ENCODE results near the gene GAB2.
"Not testable (repeated sequence)": the region's sequence is repeated elsewhere in the genome, so short reads cannot be mapped to it uniquely, and the experiment has no call there.

The GAB2 gene, protein sequence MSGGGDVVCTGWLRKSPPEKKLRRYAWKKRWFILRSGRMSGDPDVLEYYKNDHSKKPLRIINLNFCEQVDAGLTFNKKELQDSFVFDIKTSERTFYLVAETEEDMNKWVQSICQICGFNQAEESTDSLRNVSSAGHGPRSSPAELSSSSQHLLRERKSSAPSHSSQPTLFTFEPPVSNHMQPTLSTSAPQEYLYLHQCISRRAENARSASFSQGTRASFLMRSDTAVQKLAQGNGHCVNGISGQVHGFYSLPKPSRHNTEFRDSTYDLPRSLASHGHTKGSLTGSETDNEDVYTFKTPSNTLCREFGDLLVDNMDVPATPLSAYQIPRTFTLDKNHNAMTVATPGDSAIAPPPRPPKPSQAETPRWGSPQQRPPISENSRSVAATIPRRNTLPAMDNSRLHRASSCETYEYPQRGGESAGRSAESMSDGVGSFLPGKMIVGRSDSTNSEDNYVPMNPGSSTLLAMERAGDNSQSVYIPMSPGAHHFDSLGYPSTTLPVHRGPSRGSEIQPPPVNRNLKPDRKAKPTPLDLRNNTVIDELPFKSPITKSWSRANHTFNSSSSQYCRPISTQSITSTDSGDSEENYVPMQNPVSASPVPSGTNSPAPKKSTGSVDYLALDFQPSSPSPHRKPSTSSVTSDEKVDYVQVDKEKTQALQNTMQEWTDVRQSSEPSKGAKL

DNA sequence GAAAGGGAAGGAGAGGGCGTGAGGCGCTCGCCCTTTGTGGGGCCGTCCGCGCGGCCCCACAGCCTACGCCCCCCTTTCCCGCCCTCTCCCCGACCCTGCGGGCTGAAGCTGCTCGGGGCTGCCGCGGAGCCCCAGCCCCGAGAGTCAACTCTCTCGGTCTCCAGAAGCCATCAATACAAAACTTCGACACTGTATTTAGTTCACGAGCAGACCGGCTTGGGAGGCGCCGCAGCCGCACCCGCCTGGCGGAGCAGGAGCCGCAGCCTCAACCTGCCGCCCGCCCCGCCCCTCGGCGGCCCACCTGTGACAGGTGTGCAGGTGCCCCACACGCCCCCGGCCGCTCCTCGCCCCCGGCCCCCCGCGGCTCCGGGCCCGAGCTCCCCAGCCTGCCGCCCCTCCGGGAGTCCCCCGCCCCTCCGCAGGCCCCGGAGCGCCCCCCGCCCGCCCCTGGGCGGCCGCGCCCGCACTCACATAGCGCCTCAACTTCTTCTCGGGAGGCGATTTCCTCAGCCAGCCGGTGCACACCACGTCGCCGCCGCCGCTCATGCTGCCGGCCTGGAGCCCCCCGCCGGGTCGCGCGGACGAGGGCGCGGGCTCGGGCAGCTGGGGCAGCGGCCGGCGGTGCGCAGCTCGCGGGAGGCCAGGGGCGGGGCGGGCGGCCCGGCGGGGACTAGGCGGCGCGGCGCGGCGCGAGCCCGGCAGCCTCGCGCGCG lies at the start of gene GAB2:
Gene GAB2 (minus strand): TSS at position 646 of the 713 bp plus-strand sequence. CDS start 100 bp downstream, at position 546.
- no peak for DNase-seq (ENCODE audit: low read depth)

DNA sequence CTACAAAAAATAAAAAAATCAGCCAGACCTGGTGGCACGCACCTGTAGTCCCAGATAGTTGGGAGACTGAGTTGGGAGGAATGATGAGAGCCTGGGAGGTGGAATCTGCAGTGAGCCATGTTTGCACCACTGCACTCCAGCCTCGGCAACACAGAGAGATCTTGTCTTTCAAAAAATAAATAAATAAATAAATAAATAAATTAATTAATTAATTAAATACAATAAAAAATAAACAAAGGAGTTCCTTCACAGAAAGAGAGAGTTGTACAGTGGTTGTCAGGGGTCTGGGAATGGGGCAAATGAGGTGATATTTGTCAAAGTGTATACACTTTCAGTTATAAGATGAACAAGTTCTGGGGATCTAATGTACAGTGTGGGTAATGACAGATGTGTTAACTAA lies 49.8 kb upstream of the GAB2 start:
- DNase-seq (ENCODE audit: low read depth): no peak

DNA sequence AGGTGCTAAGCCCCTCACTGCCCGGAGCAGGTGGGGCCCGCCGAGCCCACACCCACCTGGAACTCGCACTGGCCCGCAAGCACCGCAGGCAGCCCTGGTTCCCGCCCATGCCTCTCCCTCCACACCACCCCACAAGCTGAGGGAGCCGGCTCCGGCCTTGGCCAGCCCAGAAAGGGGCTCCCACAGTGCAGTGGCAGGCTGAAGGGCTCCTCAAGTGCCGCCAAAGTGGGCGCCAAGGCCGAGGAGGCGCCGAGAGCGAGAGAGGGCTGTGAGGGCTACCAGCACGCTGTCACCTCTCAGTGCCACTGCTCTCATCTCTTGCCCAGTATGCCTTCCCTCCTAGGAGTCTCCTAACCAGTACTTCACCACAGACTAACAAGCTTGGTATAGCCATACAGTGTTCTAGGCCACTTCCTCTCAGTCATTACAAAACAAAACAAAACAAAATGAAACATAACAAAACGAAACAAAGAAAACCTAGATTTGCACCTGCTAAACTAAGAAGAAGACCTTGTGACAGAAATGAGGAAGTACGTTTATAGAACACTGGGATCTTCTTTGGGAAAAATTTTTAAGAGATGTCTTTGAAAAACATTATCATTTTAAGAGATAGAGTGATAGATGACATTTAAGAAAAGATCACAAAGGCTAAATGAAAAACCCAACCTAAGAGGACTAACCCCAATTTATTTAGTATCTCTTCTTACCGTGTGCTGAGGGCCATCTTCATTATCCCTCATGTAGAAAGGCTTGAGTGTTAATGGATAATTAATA lies 47.7 kb upstream of the GAB2 start:
- no peak for DNase-seq (ENCODE audit: low read depth)

DNA sequence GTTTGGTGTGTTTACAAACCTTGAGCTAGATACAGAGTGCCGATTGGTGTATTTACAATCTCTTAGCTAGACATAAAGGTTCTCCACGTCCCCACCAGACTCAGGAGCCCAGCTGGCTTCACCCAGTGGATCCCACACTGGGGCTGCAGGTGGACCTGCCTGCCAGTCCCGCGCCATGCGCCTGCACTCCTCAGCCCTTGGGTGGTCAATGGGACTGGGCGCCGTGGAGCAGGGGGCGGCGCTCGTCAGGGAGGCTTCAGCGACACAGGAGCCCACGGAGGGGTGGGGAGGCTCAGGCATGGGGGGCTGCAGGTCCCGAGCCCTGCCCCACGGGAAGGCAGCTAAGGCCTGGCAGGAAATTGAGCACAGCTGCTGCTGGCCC lies 47.2 kb upstream of the GAB2 start:
- not testable (repeated sequence) for DNase-seq (ENCODE audit: low read depth)

DNA sequence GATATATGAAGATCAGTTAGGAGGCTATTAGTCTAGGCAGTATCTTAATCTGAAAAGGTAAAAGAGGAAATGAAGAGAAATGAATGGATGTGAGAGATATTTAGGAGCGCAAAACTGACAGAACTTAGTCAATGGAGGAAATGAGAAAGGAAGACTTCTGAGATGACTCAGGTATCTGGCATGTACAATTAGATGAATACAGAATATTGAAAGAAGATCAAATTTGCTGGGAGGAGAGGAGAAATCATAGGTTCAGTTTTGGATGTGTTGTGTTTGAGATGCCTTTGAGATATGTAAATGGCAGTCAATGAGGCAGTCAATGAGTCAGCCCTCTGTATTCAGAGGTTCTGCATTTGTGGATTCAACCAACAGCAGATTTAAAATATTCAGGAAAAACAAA lies 42.9 kb upstream of the GAB2 start:
- DNase-seq (ENCODE audit: low read depth): no peak

DNA sequence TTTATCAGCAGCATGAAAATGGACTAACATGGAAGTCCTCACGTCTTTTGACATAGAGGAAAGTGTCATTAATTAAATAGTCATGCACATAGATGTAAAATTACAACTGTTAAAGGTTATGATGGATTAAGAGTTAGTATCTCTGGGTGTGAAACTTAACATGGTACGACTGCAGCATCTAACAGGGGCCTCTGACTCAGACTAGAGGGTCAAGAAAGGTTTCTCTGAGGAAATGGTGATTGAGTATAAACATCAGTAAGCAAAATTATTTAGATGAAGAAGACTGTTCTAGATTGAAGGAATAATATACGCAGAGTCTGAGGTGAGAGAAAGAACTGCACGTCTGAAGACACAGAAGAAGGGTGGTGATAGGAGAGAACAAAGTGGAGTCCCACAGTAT lies 42.1 kb upstream of the GAB2 start:
- no peak for DNase-seq (ENCODE audit: low read depth)

DNA sequence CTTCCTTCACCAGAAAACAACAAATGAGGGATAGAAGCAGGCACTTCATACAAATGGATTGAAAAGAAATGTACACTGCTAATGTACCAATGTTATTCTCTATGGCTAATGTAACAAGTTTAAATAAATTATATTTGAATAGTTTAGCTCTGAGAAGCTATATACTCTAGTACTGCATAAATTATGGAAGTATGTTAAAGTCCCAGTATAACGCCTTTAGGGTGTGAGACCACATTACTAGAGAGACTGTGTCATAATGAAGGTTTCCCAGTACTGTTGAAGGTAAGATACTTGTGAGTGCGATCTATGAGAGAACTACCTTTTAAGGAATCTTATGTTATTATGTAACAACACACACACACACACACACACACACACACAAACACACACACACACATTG lies 39.8 kb upstream of the GAB2 start:
- DNase-seq (ENCODE audit: low read depth): no peak

DNA sequence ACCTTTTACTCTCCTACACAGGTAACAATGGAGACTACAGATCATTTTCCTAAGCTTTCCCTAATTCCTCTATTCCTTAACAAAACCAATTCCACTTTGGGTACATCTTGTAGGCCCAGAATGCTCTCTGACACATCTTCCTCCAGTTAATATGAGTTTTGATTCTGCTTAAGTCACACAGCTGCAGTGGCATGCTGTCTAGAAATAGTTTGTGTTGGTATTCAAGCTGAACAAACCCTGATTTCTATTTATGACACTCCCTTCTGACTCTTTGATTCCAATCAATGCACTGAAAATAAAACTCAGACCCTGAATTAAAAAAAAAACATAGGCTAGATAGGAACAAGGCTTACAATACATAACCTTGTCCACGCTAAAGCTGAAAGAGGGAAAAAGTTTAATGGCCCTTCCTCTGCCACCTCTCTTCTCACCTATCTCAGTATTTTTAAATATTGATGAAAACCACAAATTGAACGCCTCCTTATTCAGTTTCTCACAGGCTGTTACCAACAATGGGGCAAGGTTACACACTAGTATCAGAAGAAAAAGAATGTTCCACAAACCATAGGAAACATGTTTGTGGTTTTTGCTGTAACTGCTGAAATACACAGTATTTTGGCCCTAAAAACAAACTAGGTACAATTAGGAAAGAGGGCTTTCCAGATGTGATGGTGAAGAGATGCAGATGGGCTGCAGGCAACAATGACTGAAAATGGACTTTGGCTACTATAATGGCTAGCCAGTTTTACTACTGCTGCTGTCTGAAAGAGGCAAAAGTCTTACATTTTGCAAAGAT lies 35.7 kb upstream of the GAB2 start:
- DNase-seq (ENCODE audit: low read depth): no peak

DNA sequence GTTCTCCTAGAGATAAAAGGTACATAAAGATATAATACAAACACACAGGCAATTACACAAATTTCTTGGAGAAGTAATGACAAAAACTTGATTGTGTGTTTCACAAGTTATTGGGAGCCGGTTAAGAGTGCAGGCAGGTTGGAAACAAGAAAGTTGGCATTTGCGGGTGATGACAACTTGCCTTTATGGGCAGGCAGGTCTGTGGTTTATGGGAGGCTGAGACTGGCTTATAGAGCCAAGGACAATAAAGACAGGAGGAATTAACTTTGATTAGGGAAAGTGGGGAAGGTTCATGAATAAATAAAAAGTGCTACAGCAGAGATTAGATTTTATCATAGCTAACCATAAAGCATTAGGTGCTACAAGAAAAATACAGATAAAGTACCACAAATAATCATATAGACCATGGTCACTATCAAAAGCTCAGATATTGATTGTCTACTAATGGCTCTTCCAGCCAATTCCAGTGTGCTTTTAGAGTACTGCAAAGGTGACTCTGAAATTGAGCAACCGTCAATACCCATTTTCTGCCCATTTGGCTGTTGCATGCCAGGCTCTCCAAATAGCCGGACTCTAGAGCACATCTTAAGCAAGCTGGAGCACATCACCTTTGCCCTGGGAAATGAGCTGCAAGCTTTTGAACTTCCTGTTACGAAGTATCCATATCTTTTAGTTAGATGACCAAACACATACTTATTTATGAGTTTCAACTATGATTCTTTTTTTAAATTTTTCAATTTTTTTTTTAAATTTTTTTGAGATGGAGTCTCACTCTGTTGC lies 33.9 kb upstream of the GAB2 start:
- DNase-seq (ENCODE audit: low read depth): no peak

DNA sequence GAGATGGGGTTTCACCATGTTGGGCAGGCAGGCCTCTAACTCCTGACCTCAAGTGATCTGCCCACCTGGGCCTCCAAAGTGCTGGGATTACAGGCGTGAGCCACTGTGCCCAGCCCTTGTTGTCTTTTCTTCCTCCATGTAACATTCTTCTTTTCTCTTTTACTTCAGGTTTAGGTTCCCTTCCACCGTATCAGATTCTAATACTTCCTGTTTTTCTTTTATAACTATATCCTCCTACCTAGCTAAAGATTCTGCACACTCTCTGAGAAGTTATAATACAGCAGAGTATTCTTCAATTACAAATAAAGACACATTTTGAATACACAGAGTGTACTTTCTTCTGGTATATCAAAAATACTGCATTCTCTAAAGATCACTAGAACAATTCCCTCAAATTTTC lies 33.2 kb upstream of the GAB2 start:
- DNase-seq (ENCODE audit: low read depth): no peak

DNA sequence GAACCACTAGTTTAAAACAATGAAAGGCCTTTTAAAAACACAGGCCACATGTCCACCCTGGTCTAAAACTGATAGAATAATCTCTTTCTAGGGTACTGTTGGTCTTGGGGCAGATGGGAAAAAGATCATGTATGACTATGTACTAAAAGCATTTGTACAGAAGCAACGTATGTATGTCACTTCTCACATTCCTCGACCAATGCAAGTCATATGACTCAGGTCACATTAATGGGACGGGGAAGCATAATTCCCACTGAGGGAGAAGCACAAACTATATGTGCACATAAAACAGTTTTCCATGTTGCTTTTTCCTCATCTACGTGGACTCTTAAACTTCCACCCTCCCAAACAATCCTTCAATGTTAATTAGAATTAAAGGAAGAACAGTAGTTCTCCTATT lies 32.2 kb upstream of the GAB2 start:
- DNase-seq (ENCODE audit: low read depth): no peak

DNA sequence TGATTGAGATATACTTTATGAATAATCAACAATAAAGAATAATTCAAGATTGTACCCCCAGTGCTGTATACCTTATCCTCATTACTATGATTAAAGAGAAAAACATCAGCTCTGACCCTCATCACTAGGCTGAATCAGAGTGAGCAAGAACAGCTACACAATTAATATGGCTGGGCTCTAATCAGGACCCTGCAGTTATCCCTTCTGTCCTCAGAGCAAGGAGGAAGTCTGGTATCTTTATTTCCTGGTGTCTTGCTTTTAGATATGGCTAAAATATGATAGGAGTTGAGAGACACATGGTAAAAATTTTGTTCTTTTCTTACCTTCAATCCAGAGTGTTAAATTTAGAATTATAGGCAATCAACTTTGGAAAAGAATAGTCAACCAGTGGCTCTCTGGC lies 28.6 kb upstream of the GAB2 start:
- DNase-seq (ENCODE audit: low read depth): no peak

DNA sequence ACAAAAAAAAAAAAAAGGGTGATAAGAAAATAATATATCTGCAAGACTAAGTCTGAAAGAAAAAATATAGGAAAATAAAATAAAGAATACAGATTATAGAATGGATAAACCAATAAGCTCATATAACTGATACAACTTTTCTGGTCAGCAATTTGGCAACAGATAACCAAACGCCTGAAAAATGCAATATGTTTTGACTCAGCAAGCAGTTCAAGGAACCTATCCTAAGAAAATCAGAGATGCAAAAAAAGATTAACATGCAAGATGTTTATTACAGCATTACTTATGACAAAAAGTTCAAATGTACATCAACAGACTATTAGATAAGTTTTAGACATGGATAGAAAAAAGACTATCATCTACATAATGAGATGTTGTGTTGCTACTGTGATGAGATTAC lies 27.1 kb upstream of the GAB2 start:
- no peak for DNase-seq (ENCODE audit: low read depth)

DNA sequence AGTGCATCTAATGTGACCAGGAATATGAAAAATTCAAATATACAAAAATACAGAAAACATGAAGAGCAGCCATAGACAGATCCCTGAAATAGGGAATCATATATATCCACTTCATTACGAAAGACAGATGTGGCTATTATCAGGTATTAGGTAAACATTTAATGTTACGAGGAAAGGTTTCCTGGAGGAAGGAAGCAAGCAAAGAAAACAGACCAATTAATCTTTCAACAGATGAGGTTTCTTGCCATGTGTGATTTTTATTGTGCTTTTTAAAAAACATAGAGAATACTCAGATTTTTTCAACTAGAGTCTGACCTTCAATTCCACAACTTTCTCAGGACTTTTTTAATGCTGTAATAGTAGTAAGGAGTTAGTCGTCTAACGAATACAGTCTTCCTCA lies 24.3 kb upstream of the GAB2 start:
- DNase-seq (ENCODE audit: low read depth): no peak

DNA sequence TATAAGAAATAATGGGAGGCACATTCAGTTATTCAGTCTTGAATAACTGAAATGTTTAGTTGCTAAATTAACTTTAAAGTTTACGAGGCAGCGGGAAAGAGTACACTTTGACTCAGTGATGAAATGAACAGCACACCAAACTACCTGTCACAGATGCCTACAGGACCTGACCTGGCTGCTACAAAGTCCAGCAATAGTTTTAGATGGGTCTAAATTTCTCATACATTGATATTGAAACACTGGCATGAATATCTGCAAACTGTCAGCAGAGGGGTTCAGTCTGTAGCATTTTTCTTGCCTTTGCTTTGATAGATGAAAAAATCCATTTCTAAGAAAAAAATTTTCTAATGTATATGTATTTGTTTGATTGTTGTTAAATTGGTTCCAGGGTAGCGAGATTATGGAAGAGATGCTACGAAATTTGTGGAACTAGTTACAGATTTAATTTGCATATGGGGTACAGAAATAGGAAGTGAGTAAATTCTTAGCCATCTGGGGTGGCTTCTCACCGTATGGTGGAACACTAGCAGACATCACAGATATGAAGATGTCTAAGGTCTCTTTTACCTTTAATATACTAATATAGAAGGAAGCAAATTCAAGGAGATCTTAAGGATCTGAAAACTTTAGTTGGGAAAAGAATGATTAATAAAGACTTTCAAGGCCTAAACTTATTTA lies 20.8 kb upstream of the GAB2 start:
- DNase-seq (ENCODE audit: low read depth): no peak

DNA sequence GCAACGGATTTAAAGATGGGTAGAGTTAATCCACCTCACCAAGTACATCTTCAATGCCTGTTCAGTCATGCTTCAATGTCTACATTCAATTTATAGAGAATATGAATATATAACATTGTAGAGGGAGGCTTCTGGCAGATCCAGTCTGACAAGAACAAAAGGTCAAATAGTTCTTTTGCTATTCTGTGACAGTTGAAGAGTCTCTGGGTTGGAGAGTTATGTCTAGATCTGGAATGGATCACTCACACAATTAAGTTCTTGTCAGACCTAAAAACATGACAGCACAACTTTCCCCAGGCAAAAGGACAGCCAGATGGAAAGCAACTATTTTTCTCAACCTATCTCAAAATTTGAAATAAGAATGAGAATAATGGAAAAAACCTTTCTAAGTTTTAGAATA lies 15.3 kb upstream of the GAB2 start:
- DNase-seq (ENCODE audit: low read depth): no peak

DNA sequence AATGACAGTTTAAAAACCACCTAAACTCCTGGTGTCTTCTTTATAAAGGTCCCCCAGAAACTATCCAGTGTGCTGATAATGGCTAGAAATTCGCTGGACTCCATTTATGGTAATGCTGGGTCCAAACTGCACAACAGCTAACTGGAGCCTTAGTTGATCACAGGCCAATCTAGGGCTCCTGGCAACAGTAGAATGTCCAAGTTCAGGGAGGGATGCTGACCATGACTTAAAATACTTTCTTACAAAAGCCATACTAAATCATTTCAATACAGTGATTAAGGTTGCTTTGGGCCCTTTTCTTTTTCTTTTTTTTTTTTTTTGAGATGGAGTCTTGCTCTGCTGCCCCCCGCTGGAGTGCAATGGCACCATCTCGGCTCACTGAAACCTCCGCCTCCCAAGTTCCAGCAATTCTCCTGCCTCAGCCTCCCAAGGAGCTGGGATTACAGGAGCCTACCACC lies 14.5 kb upstream of the GAB2 start:
- DNase-seq (ENCODE audit: low read depth): no peak

DNA sequence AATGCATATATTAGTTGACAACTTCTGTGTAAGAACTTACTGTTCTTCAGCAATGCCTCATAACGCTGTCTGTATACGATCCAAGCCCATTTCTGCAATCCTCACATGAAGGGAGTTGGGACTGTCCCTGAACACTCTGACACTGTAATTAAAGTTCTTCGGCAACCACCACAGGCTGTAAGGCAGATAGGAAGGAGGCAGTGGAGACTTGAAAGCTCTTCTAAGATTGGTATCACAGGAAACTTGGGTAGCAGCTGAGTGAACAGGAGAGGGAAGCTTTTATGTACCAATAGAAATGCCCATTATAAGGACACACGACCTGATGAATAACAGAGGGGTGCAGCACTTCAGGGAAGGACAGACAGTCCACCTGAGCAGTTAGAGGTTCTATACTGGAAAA lies 12.0 kb upstream of the GAB2 start:
- no peak for DNase-seq (ENCODE audit: low read depth)

DNA sequence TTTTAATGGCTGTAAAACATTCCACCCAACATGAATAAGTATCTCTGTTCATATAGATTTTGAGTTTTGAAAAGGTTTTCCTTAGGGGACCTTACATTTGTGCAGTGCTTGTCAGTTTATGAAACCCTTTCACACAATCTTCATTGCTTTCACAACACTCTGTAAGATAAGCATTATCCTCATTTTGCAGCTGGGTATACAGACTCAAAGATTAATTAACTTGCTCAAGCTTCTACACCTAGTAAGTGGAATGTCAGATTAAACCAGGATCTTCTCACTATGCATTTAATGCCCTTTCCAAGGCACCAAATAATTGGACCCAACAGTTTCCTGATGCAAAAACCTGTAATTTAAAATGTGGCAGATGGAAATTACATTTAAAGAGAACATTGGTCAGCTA lies 11.6 kb upstream of the GAB2 start:
- DNase-seq (ENCODE audit: low read depth): no peak

DNA sequence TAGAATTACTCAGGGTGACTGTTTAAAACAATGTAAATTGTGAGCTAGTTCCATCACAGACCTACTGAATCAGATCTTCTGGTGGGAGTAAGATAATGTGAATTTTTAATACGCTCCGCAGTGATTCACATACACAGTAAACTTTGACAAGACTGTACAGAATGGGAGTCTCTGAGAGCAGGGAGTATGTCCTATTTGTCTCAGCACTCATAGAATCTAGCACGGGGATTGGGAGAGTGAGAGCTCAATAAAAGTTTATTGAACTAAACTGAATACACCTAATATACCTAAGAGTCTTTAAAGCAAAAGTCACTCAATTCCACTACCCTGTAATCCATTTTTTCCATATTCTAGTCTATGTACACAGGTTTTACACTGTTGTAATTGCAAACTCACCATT lies 11.2 kb upstream of the GAB2 start:
- no peak for DNase-seq (ENCODE audit: low read depth)
